ENCODE results near the gene DUSP22.

Gene DUSP22

DNA sequence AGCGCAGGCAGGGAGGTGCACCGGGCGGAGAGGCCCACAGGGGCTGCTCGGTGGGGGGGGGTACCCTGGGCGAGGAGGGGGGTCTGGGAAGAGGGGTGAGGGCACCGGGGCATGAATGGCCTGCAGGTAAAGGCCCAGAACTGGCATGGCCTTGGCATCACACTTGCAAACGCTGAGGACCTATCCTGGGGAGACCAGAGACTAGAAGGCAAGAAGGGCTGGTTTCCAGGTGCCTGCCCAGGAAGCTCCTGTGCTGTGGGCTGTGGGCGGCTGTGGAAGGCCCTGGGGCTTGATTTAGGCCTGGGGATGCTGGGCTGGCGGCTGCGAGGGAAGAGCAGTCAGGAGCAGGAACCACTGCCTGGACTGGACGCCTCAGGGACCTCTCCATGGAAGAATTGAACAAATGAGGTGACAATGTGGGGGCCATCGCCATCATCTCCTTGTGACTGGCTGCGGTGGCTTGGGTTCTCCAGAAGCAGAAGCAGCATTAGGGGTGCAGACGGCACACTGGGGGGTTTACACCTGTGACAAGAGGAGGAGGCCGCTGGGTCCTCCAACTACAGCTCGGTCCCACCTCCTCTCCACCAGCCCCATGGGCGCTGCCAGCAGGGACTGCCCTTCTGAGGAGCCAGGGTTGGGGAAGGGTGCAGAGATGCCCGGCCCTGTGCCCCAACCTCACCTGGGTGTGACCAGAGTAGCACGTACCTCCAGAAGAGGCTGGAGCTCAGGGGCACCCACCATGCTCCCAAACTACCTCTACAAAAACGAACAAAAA is 67.2 kb downstream of the DUSP22 start:
- Histone ChIP-seq H3K9me3 (ENCODE audit: control insufficient read depth, low read length) (no peaks in the 10 kb centered on the region), H3K79me2 (no peaks in the 10 kb centered on the region), H3K4me3 (ENCODE audit: low read depth, low read length) (no peak overlapping the region), H3K9ac (no peak overlapping the region), H3K36me3 (ENCODE audit: control insufficient read depth, insufficient read depth, low read length) (no peaks in the 10 kb centered on the region), H2AFZ (no peak overlapping the region), H3K4me1 (no peaks in the 10 kb centered on the region), H3K27ac (no peak overlapping the region), H3K4me2 (ENCODE audit: low read length) (no peak overlapping the region), H3K27me3 (ENCODE audit: control insufficient read depth, insufficient read depth, low read length) (no peaks in the 10 kb centered on the region)
- no peak for TF ChIP-seq CTCF (IDR thresholded peaks at IDR 0.05)

- Histone ChIP-seq H3K27ac (no peak overlapping the region), H3K4me3 (ENCODE audit: low read depth, low read length) (no peak overlapping the region), H3K36me3 (ENCODE audit: control insufficient read depth, insufficient read depth, low read length) (no peaks in the 10 kb centered on the region), H3K9ac (no peak overlapping the region), H3K4me2 (ENCODE audit: low read length) (no peak overlapping the region), H3K79me2 (no peaks in the 10 kb centered on the region), H3K27me3 (ENCODE audit: control insufficient read depth, insufficient read depth, low read length) (no peaks in the 10 kb centered on the region), H3K9me3 (ENCODE audit: control insufficient read depth, low read length) (no peaks in the 10 kb centered on the region), H2AFZ (no peak overlapping the region), H3K4me1 (no peaks in the 10 kb centered on the region)
- no peak for TF ChIP-seq CTCF (IDR thresholded peaks at IDR 0.05)
Measured at GRCh38 chr6:360349-360748, 68.1 kb downstream of the DUSP22 start.

DNA sequence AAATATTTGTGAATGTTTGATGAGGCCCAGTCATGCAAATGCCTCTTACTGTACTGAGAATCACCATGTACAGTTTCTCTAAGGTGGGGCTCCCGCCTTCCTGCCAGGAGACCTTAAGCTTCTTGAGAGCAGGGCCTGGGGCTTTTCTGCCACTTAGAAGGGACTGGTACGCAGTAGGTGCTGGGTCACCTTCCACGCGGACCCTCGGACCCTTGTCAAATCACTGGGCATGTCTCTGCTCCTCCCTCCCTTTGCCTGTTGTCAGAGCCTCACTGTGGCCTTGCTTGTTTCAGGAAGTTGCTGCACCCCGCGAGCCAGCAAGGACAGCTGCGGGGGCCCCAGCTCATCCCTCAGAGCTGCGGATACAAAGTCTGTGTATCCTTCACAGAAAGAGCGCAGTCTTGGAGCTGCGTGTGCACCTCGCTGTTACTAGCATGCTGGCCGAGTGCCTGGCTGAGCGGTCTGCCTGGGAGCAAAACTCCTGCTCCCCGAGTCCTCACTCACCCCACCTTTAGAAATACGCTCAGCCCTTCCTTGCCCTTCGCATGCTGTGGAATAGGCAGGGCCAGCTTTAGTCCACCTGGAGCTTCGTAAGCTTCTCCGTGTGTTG is 68.6 kb downstream of the DUSP22 start:
- no peaks in the 10 kb centered on the region for H3K36me3 ChIP-seq (ENCODE audit: control insufficient read depth, insufficient read depth, low read length)
- H3K27ac ChIP-seq, result no peak overlapping the region
- no peak overlapping the region for H3K9ac ChIP-seq
- H3K79me2 ChIP-seq, result no peaks in the 10 kb centered on the region
- H2AFZ ChIP-seq, result no peak overlapping the region
- no peaks in the 10 kb centered on the region for H3K9me3 ChIP-seq (ENCODE audit: control insufficient read depth, low read length)
- H3K4me2 ChIP-seq (ENCODE audit: low read length), result no peak overlapping the region
- H3K4me1 ChIP-seq, result no peaks in the 10 kb centered on the region
- H3K4me3 ChIP-seq (ENCODE audit: low read depth, low read length), result no peak overlapping the region
- TF ChIP-seq CTCF (IDR thresholded peaks at IDR 0.05), result no peak
- no peaks in the 10 kb centered on the region for H3K27me3 ChIP-seq (ENCODE audit: control insufficient read depth, insufficient read depth, low read length)

DNA sequence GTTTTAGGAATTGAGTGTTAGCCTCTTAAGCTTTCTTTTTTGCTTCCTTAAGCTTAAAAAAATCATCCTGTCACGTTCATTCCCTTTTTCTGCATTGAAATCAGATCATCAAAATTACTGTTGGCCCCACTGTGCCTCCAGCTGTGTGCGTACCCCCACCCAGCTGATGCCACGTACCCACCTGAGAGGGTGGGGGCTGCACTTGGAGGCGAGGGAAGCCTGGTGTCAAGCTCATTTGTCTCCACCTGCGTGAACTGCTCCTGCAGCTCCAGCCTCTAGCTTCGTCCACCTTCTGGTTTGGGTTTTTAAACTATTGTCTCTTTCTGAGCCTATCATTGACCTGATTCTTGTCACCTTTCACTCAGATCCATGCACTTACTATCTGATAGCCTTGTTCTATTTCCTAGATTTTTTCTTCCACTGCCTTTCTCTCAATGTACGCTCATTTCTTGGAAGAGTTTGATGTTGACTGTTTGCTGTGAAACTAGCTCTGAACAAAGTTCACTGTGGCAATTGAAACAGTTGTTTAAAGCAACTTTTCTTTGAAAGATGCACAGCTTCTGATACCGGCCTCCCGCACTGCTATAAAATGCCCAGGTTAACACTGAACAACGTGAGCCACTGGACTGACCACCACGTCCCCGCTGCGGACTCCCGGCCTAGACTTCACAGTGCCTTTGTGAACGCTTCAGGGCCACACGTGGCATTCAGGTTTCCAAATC is 69.3 kb downstream of the DUSP22 start:
- H3K79me2 ChIP-seq, result no peaks in the 10 kb centered on the region
- no peak overlapping the region for H2AFZ ChIP-seq
- H3K36me3 ChIP-seq (ENCODE audit: control insufficient read depth, insufficient read depth, low read length), result no peaks in the 10 kb centered on the region
- no peaks in the 10 kb centered on the region for H3K9me3 ChIP-seq (ENCODE audit: control insufficient read depth, low read length)
- H3K27me3 ChIP-seq (ENCODE audit: control insufficient read depth, insufficient read depth, low read length), result no peaks in the 10 kb centered on the region
- no peak overlapping the region for H3K27ac ChIP-seq
- H3K4me2 ChIP-seq (ENCODE audit: low read length), result no peak overlapping the region
- H3K4me3 ChIP-seq (ENCODE audit: low read depth, low read length), result no peak overlapping the region
- no peaks in the 10 kb centered on the region for H3K4me1 ChIP-seq
- no peak overlapping the region for H3K9ac ChIP-seq
- TF ChIP-seq CTCF (IDR thresholded peaks at IDR 0.05), result no peak
